DLD1 (cell line): Measurements from ENCODE around the gene PARD3B.

Experiments
- in situ Hi-C: cut with HindIII; loops from 2 replicates; pipeline ENCODE4 v1.10.0; 2017; ENCODE audit warnings: low sequenced_read_pairs

The PARD3B gene

DNA sequence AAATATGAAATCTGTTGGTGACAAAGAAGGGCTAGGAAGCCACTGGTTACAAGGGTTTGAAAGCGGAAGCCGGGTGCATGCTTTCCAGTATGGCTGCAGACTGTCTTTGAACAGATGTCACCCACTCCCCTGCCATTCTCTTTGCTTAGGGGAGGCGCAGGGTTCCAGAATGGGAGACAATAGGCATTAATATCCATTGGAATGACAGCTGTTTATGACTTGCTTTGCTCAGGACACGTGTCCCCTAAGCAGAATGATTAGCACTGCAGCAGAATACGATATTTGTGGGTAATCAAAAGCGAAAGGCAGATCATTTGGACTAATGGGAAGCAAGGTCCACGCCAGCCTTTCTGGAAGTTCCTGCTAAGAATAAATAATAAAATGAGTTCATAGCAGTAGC is 1111.2 kb downstream of the PARD3B start:
- in situ Hi-C loops, result no loop called here

DNA sequence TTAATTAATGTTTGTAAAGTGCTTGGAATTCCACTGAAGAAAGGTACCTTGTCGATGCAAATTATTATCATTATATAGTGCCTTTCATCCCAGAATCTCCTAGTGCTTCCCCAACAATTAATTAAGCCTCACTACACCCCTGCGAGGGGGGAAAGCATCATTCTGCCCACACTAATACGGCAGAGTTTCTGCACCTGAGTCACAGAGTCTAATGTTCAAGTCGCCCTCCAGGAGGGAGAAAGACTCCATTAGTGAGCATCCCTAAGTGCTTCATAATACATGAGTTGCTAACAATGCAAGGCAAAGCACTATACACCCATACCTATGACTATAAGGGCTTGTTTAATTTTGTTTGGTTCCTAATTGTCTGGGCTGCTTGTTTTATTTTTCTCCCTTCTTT is 1111.7 kb downstream of the PARD3B start:
- in situ Hi-C loops, result no loop called here

DNA sequence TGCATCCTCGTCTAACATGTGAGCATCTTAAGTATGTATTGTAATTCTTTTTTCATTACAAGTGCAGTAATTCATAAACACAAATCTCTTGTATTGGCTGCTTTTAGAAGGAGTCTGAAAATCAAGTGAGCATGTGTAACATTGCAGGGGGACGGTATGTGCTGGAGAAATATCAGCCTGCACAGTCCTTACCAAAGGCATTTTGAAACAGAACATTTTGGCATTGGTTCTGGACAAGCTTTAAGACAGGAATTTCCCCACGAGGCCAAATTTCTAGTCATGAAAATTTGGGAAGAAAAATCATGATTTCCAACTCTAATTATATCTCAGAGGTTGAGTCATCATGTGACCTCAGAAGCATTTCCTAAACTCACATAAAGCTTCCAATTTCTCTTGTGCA is 1112.3 kb downstream of the PARD3B start:
- in situ Hi-C loops, result no loop called here

DNA sequence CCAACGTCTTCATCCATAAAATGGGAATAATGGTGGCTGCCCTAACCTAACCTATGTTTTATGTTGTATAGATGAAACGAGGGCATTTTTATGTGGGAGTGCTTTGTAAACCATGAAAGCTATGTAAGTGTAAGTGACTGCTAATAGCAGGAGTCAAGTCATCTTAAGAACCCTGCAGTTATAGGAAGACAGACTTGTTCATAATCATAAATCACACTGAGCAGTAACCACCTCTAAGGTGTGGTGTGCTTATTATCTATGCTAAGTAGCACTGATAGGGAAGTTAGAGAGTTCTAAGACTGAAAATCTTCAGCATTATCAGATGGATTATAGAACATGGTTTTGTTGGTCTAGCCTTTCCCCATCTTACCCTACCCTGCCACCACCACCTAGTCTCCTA is 1112.8 kb downstream of the PARD3B start:
- in situ Hi-C loops, result no loop called here

DNA sequence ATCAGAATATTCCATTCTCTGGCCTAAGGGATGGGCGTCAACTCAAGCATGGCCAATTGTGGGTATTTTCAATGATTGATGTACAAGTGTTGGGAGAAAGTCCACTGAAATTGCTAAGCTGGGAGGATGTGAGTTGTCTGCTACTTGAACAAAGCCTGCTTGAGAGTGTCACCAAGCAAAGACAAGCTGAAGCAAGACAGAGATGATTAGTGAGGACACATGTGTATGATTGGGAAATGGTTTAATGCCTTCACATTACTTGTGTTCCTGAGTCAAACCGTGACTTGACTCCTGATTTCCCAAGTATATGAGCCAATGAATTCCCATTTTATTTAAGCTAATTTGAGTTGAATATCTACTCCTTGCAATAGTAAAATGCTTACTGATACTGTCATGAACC is 1113.3 kb downstream of the PARD3B start:
- in situ Hi-C loops, result no loop called here

DNA sequence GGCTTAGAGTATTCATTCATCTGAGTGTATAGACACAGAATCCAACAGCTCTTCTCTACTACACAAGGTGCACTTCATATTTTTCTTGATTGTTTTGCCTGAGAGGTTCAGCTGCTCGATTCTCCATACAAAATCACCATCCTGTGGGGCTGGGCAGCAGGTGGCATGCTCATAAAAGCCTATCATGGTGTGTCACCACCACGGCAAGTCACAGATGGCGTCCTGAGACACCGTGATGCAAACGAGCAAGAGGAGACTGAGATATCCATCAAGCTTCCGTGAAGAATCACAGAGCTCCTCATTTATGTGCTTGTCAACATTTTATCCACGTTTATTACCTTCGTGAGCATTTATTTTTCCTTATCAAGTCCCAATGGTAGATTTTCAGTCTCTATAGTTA is 1114.6 kb downstream of the PARD3B start:
- in situ Hi-C loops, result no loop called here

DNA sequence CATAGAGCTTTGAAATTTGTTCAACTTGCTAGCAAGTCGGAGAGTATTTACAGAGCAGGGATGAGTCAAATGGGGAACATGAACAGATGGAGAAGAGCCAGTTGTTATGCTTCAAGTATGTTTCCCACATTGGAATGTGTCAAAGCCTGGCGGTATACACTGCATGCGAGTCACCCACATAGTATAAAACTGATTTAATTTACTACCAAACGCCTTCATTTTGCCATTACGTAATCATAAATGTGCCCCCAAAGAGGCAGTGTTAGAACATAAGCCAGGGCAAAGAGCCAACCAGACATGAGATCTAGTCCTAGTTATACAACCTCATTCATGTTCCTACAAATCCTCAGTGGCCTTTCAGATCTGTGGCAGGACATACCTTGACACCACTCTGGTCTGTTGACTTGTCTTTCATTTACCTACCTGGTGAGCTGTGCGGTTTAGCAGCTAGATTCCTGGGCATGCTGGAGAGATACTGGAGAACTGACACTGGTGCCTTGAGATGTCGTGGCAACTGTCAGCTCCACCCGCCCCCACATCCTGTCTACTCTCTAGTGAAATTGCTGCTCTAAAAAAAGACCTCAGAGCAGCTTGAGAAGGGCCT is 1115.3 kb downstream of the PARD3B start:
- in situ Hi-C loops, result no loop called here

DNA sequence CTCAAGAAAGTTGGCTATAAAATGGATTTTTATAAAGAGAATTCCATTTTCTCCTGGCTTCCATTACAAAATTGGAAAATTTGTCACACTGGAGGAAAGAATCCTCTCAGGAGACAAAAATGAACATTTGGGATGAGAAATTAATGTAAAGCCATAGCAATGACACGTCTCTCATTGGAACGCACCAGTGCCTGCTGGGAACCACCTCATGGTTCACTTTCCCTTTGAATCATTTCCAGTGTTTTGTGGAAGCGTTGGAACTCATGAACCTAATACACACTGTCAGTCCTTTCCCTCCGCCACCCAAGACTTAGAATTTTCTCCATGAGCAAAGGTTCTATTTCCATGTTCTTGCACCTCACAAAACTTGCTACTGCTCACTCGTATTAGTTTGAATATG is 1116.0 kb downstream of the PARD3B start:
- in situ Hi-C loops, result no loop called here

DNA sequence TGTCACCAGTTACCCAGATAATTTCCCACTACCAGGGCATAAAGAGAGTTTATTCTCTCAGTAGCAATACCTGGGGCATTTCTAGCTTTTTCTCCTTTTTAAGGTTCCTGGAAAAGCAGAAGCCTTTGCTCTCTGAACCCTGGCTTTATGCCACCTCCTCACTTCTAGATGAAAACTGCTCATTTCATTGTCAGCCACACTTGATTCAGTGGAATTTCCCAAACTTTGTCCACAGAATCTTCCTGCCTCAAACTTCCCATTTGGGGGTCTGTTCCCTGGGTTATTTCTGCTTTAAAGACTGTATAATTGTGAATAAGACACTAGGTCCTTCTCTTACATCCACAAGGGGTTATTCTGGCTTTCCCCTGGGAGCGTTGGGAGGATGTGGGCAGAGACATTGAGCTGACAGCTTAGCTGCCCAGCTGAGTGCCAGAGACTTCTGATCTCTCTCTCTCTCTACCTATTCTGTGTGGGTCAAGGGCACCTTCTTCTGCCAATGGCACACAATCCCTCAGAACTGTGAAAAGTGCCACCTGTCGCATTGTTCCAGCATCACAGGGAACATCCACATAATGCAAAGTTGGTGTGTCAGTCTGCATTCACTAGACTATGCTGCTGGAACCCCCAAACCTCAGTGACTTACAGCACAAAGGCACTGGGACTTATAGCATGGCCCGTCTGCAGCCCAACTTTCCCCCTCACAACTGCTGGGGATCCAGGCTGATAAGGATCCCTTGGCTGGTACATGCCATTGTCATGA is 1117.1 kb downstream of the PARD3B start:
- in situ Hi-C loops, result no loop called here

DNA sequence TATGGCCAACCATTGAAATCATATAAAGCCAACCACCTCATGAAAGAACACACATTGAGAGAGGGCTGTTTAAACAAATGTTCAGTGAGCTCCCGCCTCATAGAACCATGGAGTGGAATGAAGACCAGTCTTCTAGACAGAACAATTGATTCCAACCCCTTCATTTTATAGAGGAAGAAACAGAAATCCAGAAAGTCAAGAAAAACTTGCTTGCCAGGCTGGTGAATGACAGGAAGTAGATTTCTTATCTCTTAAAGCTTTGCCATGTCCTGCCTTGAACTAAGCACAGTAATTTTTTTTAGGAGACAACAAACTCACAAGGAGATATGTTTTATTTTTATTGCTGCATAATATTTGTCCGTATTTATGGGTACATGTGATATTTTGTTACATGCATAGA is 1120.5 kb downstream of the PARD3B start:
- in situ Hi-C loops, result no loop called here
